Lower leg skin (tissue), 4 donors: ENCODE data around the gene CST4. TPM values are rescaled to one million over a fixed set of nuclear protein-coding genes. Genes with fewer than 3 reads are reported as not detected.
"Not testable (repeated sequence)": the region's sequence is repeated elsewhere in the genome, so short reads cannot be mapped to it uniquely, and the experiment has no call there.

ENCODE experiments used
- DNase-seq, 2 donors: peaks; one replicate each; pipeline ENCODE4 v3.0.0-alpha.2; 2019; ENCODE audit warnings: low spot score in 2 of 2
- H3K4me3 ChIP-seq: fragments of 200-600 bp; sonication (generic); 2 replicates; pipeline ENCODE4 v1.5.1; 2017; ENCODE audit warnings: mild to moderate bottlenecking, low read depth; ENCODE audit not compliant: poor library complexity, severe bottlenecking
- CTCF ChIP-seq, 3 donors: fragments of 450-650 bp; IDR thresholded peaks; one replicate each; pipeline ENCODE4 v1.5.1; 2016; ENCODE audit warnings: antibody characterized with exemption in 3 of 3, mild to moderate bottlenecking in 3 of 3, moderate library complexity in 2 of 3
- POLR2A ChIP-seq, 2 donors: fragments of 450-650 bp; IDR thresholded peaks; one replicate each; pipeline ENCODE4 v1.6.1; 2016 to 2017; ENCODE audit warnings: antibody characterized with exemption in 2 of 2, mild to moderate bottlenecking in 1 of 2, moderate library complexity in 1 of 2
- WGBS, 2 donors: methylation state at CpG; one replicate each; pipeline ENCODE4 v1.1.5; 2018; 5-methylcytosine and 5-hydroxymethylcytosine counted together
- intact Hi-C: fragments of 100-400 bp; cut with DNase I; formaldehyde crosslinking; loops from one replicate; pipeline ENCODE4 v1.15.0; 2023; ENCODE audit warnings: low total_unique reads
- total RNA-seq, 4 donors: library from RNA; depleted of rRNA; stranded (reverse); fragments of >200 nt; gene quantifications; one replicate each; pipeline ENCODE4 v1.1.0, GENCODE V29; 2016

CST4 gene
- total RNA-seq, 4 donors from 2014 or later, result not detected

GRCh38 chr20:23669327-23669726, 19.5 kb downstream of the CST4 start:
- H3K4me3 ChIP-seq, result no peak overlapping the region
- intact Hi-C loops, result no loop called here
- no peak for DNase-seq
- TF ChIP-seq CTCF (IDR thresholded peaks at IDR 0.05), result no peak
- no peak for TF ChIP-seq POLR2A (IDR thresholded peaks at IDR 0.05)
- 51 to 93% methylated on average over 1 of the region's 1 CpG for WGBS, 2 donors

- WGBS, 2 donors, result 5 to 7% methylated on average over 4 of the region's 4 CpGs
- intact Hi-C loops, result no loop called here
- H3K4me3 ChIP-seq, result no peak overlapping the region
- DNase-seq, result peak; percentile 39 to 87
- no peak for TF ChIP-seq POLR2A (IDR thresholded peaks at IDR 0.05)
- TF ChIP-seq CTCF (IDR thresholded peaks at IDR 0.05), result peak in 1 of 3 donors; percentile 36
Observed at GRCh38 chr20:23668477-23668951, 20.3 kb downstream of the CST4 start.

GRCh38 chr20:23667666-23668065, 21.2 kb downstream of the CST4 start:
- TF ChIP-seq POLR2A (IDR thresholded peaks at IDR 0.05), result no peak
- no peak for TF ChIP-seq CTCF (IDR thresholded peaks at IDR 0.05)
- 83 to 87% methylated on average over 7 of the region's 7 CpGs for WGBS, 2 donors
- intact Hi-C loops, result no loop called here
- H3K4me3 ChIP-seq, result no peak overlapping the region
- DNase-seq, result peak; percentile 9 to 80

GRCh38 chr20:23666698-23667097, 22.1 kb downstream of the CST4 start:
- 48 to 53% methylated on average over 3 of the region's 3 CpGs for WGBS, 2 donors
- intact Hi-C loops, result no loop called here

GRCh38 chr20:23666189-23666588, 22.6 kb downstream of the CST4 start:
- H3K4me3 ChIP-seq, result no peak overlapping the region
- DNase-seq, result peak; percentile 9 to 52
- intact Hi-C loops, result no loop called here
- TF ChIP-seq CTCF (IDR thresholded peaks at IDR 0.05), result no peak
- TF ChIP-seq POLR2A (IDR thresholded peaks at IDR 0.05), result no peak
- WGBS, 2 donors, result 91 to 96% methylated on average over 4 of the region's 4 CpGs

More at GRCh38 chr20:23666698-23667097, 22.1 kb downstream of the CST4 start:
- no peak overlapping the region for H3K4me3 ChIP-seq
- DNase-seq, result peak in 1 of 2 donors; percentile 17
- no peak for TF ChIP-seq CTCF (IDR thresholded peaks at IDR 0.05)
- no peak for TF ChIP-seq POLR2A (IDR thresholded peaks at IDR 0.05)

- peak in 1 of 2 donors; percentile 46 for DNase-seq
- TF ChIP-seq POLR2A (IDR thresholded peaks at IDR 0.05) (no peak), CTCF (IDR thresholded peaks at IDR 0.05) (no peak)
- intact Hi-C loops, result no loop called here
- 89 to 90% methylated on average over 3 of the region's 3 CpGs for WGBS, 2 donors
- H3K4me3 ChIP-seq, result no peak overlapping the region
Observed at GRCh38 chr20:23664954-23665353, 23.9 kb downstream of the CST4 start.

- WGBS, 2 donors, result 79 to 82% methylated on average over 4 of the region's 4 CpGs
- intact Hi-C loops, H3K4me3 ChIP-seq: not testable (repeated sequence)
- peak in 1 of 2 donors; percentile 57 for DNase-seq
Observed at GRCh38 chr20:23664046-23664445, 24.8 kb downstream of the CST4 start.
